ENCODE data around the gene LCP2. TPM values are rescaled to one million over a fixed set of nuclear protein-coding genes. Genes with fewer than 3 reads are reported as not detected.

The LCP2 gene
- total RNA-seq, 1 donor from 2014 or later, result not detected

GRCh38 chr5:170263906-170264305 is 33.7 kb downstream of the LCP2 start:
- H3K4me3 ChIP-seq (ENCODE audit: low read depth, low read length), result no peak overlapping the region
- no peak for DNase-seq (ENCODE audit: low read depth)
- no peak for TF ChIP-seq CTCF (conservative IDR thresholded peaks at IDR 0.05; ENCODE audit: low read depth, low read length)

- TF ChIP-seq CTCF (conservative IDR thresholded peaks at IDR 0.05; ENCODE audit: low read depth, low read length), result no peak
- H3K4me3 ChIP-seq (ENCODE audit: low read depth, low read length), result no peak overlapping the region
- DNase-seq (ENCODE audit: low read depth), result no peak
Measured at GRCh38 chr5:170262061-170263045, 35.2 kb downstream of the LCP2 start.

GRCh38 chr5:170261528-170262043 is 36.0 kb downstream of the LCP2 start:
- H3K4me3 ChIP-seq (ENCODE audit: low read depth, low read length), result no peak overlapping the region
- DNase-seq (ENCODE audit: low read depth), result no peak
- TF ChIP-seq CTCF (conservative IDR thresholded peaks at IDR 0.05; ENCODE audit: low read depth, low read length), result no peak

GRCh38 chr5:170257370-170257769 is 40.2 kb downstream of the LCP2 start:
- no peak for DNase-seq (ENCODE audit: low read depth)
- no peak for TF ChIP-seq CTCF (conservative IDR thresholded peaks at IDR 0.05; ENCODE audit: low read depth, low read length)
- H3K4me3 ChIP-seq (ENCODE audit: low read depth, low read length), result no peak overlapping the region

GRCh38 chr5:170256571-170256970 is 41.0 kb downstream of the LCP2 start:
- H3K4me3 ChIP-seq (ENCODE audit: low read depth, low read length), result no peak overlapping the region
- no peak for TF ChIP-seq CTCF (conservative IDR thresholded peaks at IDR 0.05; ENCODE audit: low read depth, low read length)
- no peak for DNase-seq (ENCODE audit: low read depth)

GRCh38 chr5:170254056-170254455 is 43.5 kb downstream of the LCP2 start:
- TF ChIP-seq CTCF (conservative IDR thresholded peaks at IDR 0.05; ENCODE audit: low read depth, low read length), result no peak
- no peak for DNase-seq (ENCODE audit: low read depth)

More at GRCh38 chr5:170254056-170254455, 43.5 kb downstream of the LCP2 start:
- no peak overlapping the region for H3K4me3 ChIP-seq (ENCODE audit: low read depth, low read length)
